H1 (cell line): ENCODE measurements around the gene MYO5A. TPM values are rescaled to one million over a fixed set of nuclear protein-coding genes. Genes with fewer than 3 reads are reported as not detected.

Experiments
- CTCF ChIA-PET: fragments of 300-600 bp; sonication (Branson Sonifier 250); formaldehyde crosslinking; loops from one replicate; lab custom pipeline; 2021; ENCODE audit not compliant: partially characterized antibody; lab: Charles Lee
- POLR2A ChIA-PET: fragments of 300-600 bp; sonication (Branson Sonifier 250); formaldehyde crosslinking; loops from one replicate; lab custom pipeline; 2021; ENCODE audit warnings: inconsistent platforms; ENCODE audit not compliant: partially characterized antibody; lab: Charles Lee
- DNase-seq, 2 experiments: peaks; one replicate each; pipeline versions ENCODE4 v3.0.0 to v3.0.0-alpha.2; 2010 to 2022; ENCODE audit warnings: low spot score in 2 of 2, low read depth in 1 of 2, mixed read lengths in 1 of 2
- FAIRE-seq: peaks from 2 replicates; lab custom pipeline; 2011; peaks lifted over from hg19 to GRCh38; lab: Jason Lieb, UNC
- H2AFZ ChIP-seq: 2 replicates; pipeline ENCODE4 v1.8.1; 2012; ENCODE audit warnings: low read length, inconsistent platforms
- H2AK5ac ChIP-seq: 2 replicates; pipeline ENCODE4 v1.6.1; 2013; ENCODE audit warnings: low read depth, low read length
- H2BK120ac ChIP-seq: replicated peaks from 2 replicates; pipeline ENCODE3; 2013; ENCODE audit warnings: low read depth, low read length, inconsistent platforms
- H2BK12ac ChIP-seq: 2 replicates; pipeline ENCODE4 v1.6.1; 2013; ENCODE audit warnings: low read depth, low read length
- H2BK15ac ChIP-seq: 2 replicates; pipeline ENCODE4 v1.6.1; 2013; ENCODE audit warnings: low read length
- H2BK20ac ChIP-seq: 2 replicates; pipeline ENCODE4 v1.6.1; 2013; ENCODE audit warnings: low read length
- H2BK5ac ChIP-seq: 2 replicates; pipeline ENCODE4 v1.6.1; 2013; ENCODE audit warnings: low read depth, low read length
- H3K14ac ChIP-seq: 2 replicates; pipeline ENCODE4 v1.6.1; 2013; ENCODE audit warnings: inconsistent platforms; ENCODE audit not compliant: insufficient read length
- H3K18ac ChIP-seq: 2 replicates; pipeline ENCODE4 v1.6.1; 2013; ENCODE audit warnings: low read length; ENCODE audit errors: extremely low read depth
- H3K23ac ChIP-seq: 2 replicates; pipeline ENCODE4 v1.6.1; 2013; ENCODE audit warnings: inconsistent platforms; ENCODE audit not compliant: insufficient read length
- H3K23me2 ChIP-seq: 2 replicates; pipeline ENCODE4 v1.6.1; 2013; ENCODE audit warnings: low read depth, low read length
- H3K27ac ChIP-seq: 2 replicates; pipeline ENCODE4 v1.6.1; 2011; ENCODE audit warnings: low read depth, low read length, inconsistent platforms
- H3K27me3 ChIP-seq, 4 experiments: replicated peaks in 1 of 4; 1 replicate in 1 of 4; 2 replicates in 3 of 4; pipeline versions ENCODE4 v1.6.1 to v1.8.1; 2011 to 2013; ENCODE audit warnings: low read length in 3 of 4, mild to moderate bottlenecking in 3 of 4, inconsistent platforms in 2 of 4, mixed read lengths in 2 of 4, moderate library complexity in 1 of 4; ENCODE audit not compliant: control insufficient read depth in 3 of 4, insufficient read depth in 3 of 4; ENCODE audit errors: extremely low read depth in 1 of 4
- H3K36me3 ChIP-seq, 4 experiments: 2 replicates each; pipeline versions ENCODE4 v1.6.1 to v1.8.1; 2011 to 2013; ENCODE audit warnings: mild to moderate bottlenecking in 4 of 4, low read length in 3 of 4, moderate library complexity in 2 of 4, control low read depth in 1 of 4, inconsistent platforms in 1 of 4; ENCODE audit not compliant: insufficient read depth in 4 of 4, control insufficient read depth in 2 of 4
- H3K4ac ChIP-seq: replicated peaks from 2 replicates; pipeline ENCODE3; 2013; ENCODE audit warnings: low read length, low read depth, mixed read lengths, inconsistent platforms; ENCODE audit not compliant: insufficient read length
- H3K4me1 ChIP-seq, 4 experiments: replicated peaks in 1 of 4; 1 replicate in 1 of 4; 2 replicates in 3 of 4; pipeline versions ENCODE4 v1.6.1 to v1.8.1; 2011 to 2013; ENCODE audit warnings: low read length in 3 of 4, inconsistent platforms in 2 of 4, mixed read lengths in 1 of 4; ENCODE audit not compliant: insufficient read depth in 4 of 4, control insufficient read depth in 3 of 4
- H3K4me2 ChIP-seq, 2 experiments: 2 replicates each; pipeline versions ENCODE4 v1.6.1 to v1.8.1; 2011 to 2013; ENCODE audit warnings: low read depth in 2 of 2, low read length in 2 of 2, control low read depth in 1 of 2, inconsistent platforms in 1 of 2, mild to moderate bottlenecking in 1 of 2; ENCODE audit not compliant: insufficient read depth in 1 of 2
- H3K4me3 ChIP-seq, 4 experiments: fragments of 200-600, 300-600 bp in 1 of 4; sonication (generic), shearing (Covaris generic), sonication (Bioruptor Twin) in 1 of 4; 2 replicates each; pipeline versions ENCODE4 v1.5.1 to v1.8.1; 2011 to 2016; ENCODE audit warnings: low read length in 4 of 4, low read depth in 3 of 4, control low read depth in 2 of 4, inconsistent platforms in 2 of 4, mild to moderate bottlenecking in 2 of 4, mixed read lengths in 1 of 4, moderate library complexity in 1 of 4; ENCODE audit not compliant: insufficient read depth in 2 of 4; ENCODE audit errors: extremely low read depth in 1 of 4
- H3K56ac ChIP-seq: replicated peaks from 2 replicates; pipeline ENCODE3; 2013; ENCODE audit warnings: low read depth, mild to moderate bottlenecking, mixed read lengths, low read length, inconsistent platforms; ENCODE audit not compliant: insufficient read length
- H3K79me1 ChIP-seq: 2 replicates; pipeline ENCODE4 v1.6.1; 2013; ENCODE audit warnings: low read depth, low read length, control low read depth
- H3K79me2 ChIP-seq, 2 experiments: 2 replicates each; pipeline versions ENCODE4 v1.6.1 to v1.8.1; 2012 to 2013; ENCODE audit warnings: low read length in 2 of 2, mild to moderate bottlenecking in 2 of 2, inconsistent platforms in 1 of 2; ENCODE audit not compliant: insufficient read depth in 2 of 2, control insufficient read depth in 1 of 2
- H3K9ac ChIP-seq, 4 experiments: replicated peaks in 1 of 4; 1 replicate in 1 of 4; 2 replicates in 3 of 4; pipeline versions ENCODE4 v1.6.1 to v1.8.1; 2011 to 2013; ENCODE audit warnings: low read depth in 3 of 4, low read length in 3 of 4, control low read depth in 2 of 4, mild to moderate bottlenecking in 2 of 4, moderate library complexity in 2 of 4, inconsistent platforms in 1 of 4; ENCODE audit errors: extremely low read depth in 1 of 4
- H3K9me3 ChIP-seq, 2 experiments: 2 replicates each; pipeline versions ENCODE4 v1.6.1 to v1.8.1; 2012 to 2013; ENCODE audit warnings: mild to moderate bottlenecking in 2 of 2, moderate library complexity in 2 of 2, control low read depth in 1 of 2, inconsistent platforms in 1 of 2, low read depth in 1 of 2, low read length in 1 of 2, mixed read lengths in 1 of 2; ENCODE audit not compliant: insufficient read depth in 2 of 2
- H4K20me1 ChIP-seq, 2 experiments: replicated peaks in 1 of 2; 2 replicates each; pipeline versions ENCODE3 to v1.8.1; 2011 to 2013; ENCODE audit warnings: inconsistent platforms in 2 of 2, low read length in 2 of 2, mild to moderate bottlenecking in 1 of 2; ENCODE audit not compliant: insufficient read depth in 2 of 2, control insufficient read depth in 1 of 2
- H4K5ac ChIP-seq: 2 replicates; pipeline ENCODE4 v1.6.1; 2013; ENCODE audit warnings: low read length, low read depth, mixed read lengths, inconsistent platforms; ENCODE audit not compliant: insufficient read length
- H4K8ac ChIP-seq: 2 replicates; pipeline ENCODE4 v1.8.0; 2013; ENCODE audit warnings: mild to moderate bottlenecking, moderate library complexity, low read length, inconsistent platforms; ENCODE audit not compliant: insufficient read depth; ENCODE audit errors: extremely low read depth
- H4K91ac ChIP-seq: replicated peaks from 2 replicates; pipeline ENCODE3; 2013; ENCODE audit warnings: low read length, mixed read lengths, inconsistent platforms; ENCODE audit not compliant: insufficient read length
- WGBS, 2 experiments: shearing (Covaris generic) in 1 of 2; methylation state at CpG; one replicate each; pipeline versions ENCODE4 v1.1.6 to v1.1.7; 2013 to 2015; ENCODE audit warnings: low lambda C conversion rate in 2 of 2, mixed read lengths in 2 of 2, inconsistent platforms in 1 of 2, low coverage in 1 of 2, missing lambda C conversion rate in 1 of 2; ENCODE audit not compliant: insufficient replicate concordance in 2 of 2, insufficient coverage in 1 of 2, insufficient read length in 1 of 2; ENCODE audit errors: extremely low coverage in 1 of 2, missing lambda C conversion rate in 1 of 2; 5-methylcytosine and 5-hydroxymethylcytosine counted together
- polyA plus RNA-seq, 7 experiments: library from polyadenylated mRNA; depleted of rRNA in 3 of 7; stranded (reverse) in 5 of 7; unstranded in 2 of 7; fragments of >200 nt in 5 of 7; fragments of 200-250 nt in 2 of 7; gene quantifications; 1 replicate in 5 of 7; 2 replicates in 1 of 7; 4 replicates in 1 of 7; pipeline versions ENCODE4 v1.2.1 to v1.2.3, GENCODE V29; 2011 to 2013; ENCODE audit warnings: missing spikeins in 2 of 7, mixed read lengths in 2 of 7
- total RNA-seq: library from RNA; stranded (reverse); fragmentation: NEBNext Ultra II Directional; extraction: Animal tissue kit (Norgen Biotek cat#: 25700); gene quantifications from 2 replicates; pipeline ENCODE4 v1.2.1, GENCODE V29; 2021

MYO5A gene
- total and polyA plus RNA-seq, 2 of the 8 experiments (the other 6 are each of a cell fraction or from before 2014, with no cell fraction given) = 11.4 to 24.7 TPM

DNA sequence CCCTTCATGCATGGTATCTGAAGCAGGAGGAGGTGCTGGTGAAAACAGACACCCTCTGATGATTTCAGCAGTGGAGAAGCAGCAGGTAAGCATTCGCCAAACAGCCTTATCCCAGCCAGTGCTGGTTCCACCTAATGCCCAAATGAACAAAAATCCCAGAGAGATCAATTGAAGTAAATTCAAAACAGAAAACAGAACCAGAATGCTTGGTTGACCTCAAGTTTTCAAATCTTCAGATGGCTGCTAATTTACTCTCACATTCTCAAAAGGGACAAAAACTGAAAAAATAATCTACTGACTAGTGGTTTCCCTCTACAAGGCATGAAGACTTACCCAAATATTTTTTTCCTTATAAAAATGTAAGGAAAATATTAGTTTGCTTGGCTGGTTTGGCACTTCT lies 146.0 kb downstream of the MYO5A start:
- no peak overlapping the region for H3K56ac ChIP-seq
- H3K9ac ChIP-seq = no peak overlapping the region
- H3K79me2 ChIP-seq = no peaks in the 10 kb centered on the region
- no peak overlapping the region for H2BK15ac ChIP-seq
- DNase-seq (no peak), FAIRE-seq (no peak)
- H2BK12ac ChIP-seq = no peak overlapping the region
- H3K23ac ChIP-seq = no peak overlapping the region
- H3K36me3 ChIP-seq = peaks cover 2 to 9% (median 3%) of the 10 kb centered on the region in 4 experiments; a peak in 3 of 8 replicates
- ChIA-PET CTCF (interaction anchor here (1.1 kb wide), 1 partner anchor 9 kb away, joined by 3 read pairs; no protein-coding TSS in a partner anchor), POLR2A (interaction anchor here (1.5 kb wide), 1 partner anchor 10 kb away, joined by 5 read pairs; no protein-coding TSS in a partner anchor)
- no peak overlapping the region for H4K8ac ChIP-seq
- H3K27me3 ChIP-seq = no peaks in the 10 kb centered on the region
- no peaks in the 10 kb centered on the region for H3K4me1 ChIP-seq
- no peak overlapping the region for H2AK5ac ChIP-seq
- H2BK5ac ChIP-seq = no peak overlapping the region
- H3K4me2 ChIP-seq = no peak overlapping the region
- no peak overlapping the region for H4K91ac ChIP-seq
- peaks cover 2% of the 10 kb centered on the region; the same call in 1 of the 2 replicates for H3K23me2 ChIP-seq
- no peak overlapping the region for H4K5ac ChIP-seq
- H3K14ac ChIP-seq = no peak overlapping the region
- no peaks in the 10 kb centered on the region for H3K79me1 ChIP-seq
- H3K9me3 ChIP-seq = no peaks in the 10 kb centered on the region
- H2BK20ac ChIP-seq = no peak overlapping the region
- no peak overlapping the region for H3K4ac ChIP-seq
- no peak overlapping the region for H2BK120ac ChIP-seq
- no peaks in the 10 kb centered on the region for H4K20me1 ChIP-seq
- no peak overlapping the region for H3K27ac ChIP-seq
- 93% methylated on average over 1 of the region's 1 CpG; no CpG with 5 or more reads in 1 of the 2 experiments for WGBS, 2 experiments
- H3K4me3 ChIP-seq = no peak overlapping the region
- no peak overlapping the region for H3K18ac ChIP-seq
- no peak overlapping the region for H2AFZ ChIP-seq
